HepG2 (cell line): ENCODE data around the gene ARHGEF38. TPM values are rescaled to one million over a fixed set of nuclear protein-coding genes. Genes with fewer than 3 reads are reported as not detected.

Experiments used
- ATAC-seq: fragments of 200-7000 bp; cut with Tn5 transposase; 3 replicates; pipeline ENCODE4 v1.9.1; 2020; ENCODE audit warnings: mild to moderate bottlenecking, moderate library complexity
- BruUV-seq: library from RNA; stranded (reverse); fragments of 400-500 nt; replicated peaks from 2 replicates; lab custom pipeline; 2021; lab: Mats Ljungman, UMichigan
- CTCF ChIA-PET: fragments of 300-600 bp; formaldehyde crosslinking; extraction: SDS; loops from one replicate; lab custom pipeline; 2021; ENCODE audit warnings: low total read pairs, inconsistent platforms, low intra/inter-chr PET ratio; lab: Yijun Ruan, JAX
- POLR2A ChIA-PET: fragments of 350-600 bp; sonication (Branson Sonifier 250); formaldehyde crosslinking; loops from one replicate; lab custom pipeline; 2020; ENCODE audit warnings: antibody characterized with exemption, inconsistent platforms; lab: Yijun Ruan, JAX
- DNase-seq: peaks from one replicate; pipeline ENCODE4 v3.0.0-alpha.2; 2015; ENCODE audit warnings: low spot score
- FAIRE-seq: peaks from 3 replicates; lab custom pipeline; 2011; peaks lifted over from hg19 to GRCh38; lab: Jason Lieb, UNC
- H2AFZ ChIP-seq: one replicate; pipeline ENCODE4 v1.6.1; 2011; ENCODE audit warnings: low read length, inconsistent platforms
- H3K27ac ChIP-seq: fragments of 300-600 bp; 3 replicates; pipeline ENCODE4 v1.8.0; 2011; ENCODE audit warnings: mixed run types, mild to moderate bottlenecking, mixed read lengths, low read length, inconsistent platforms; ENCODE audit not compliant: insufficient read depth; ENCODE audit errors: extremely low read length
- H3K27me3 ChIP-seq, 2 experiments: fragments of 200-600 bp in 1 of 2; 2 replicates in 1 of 2; 3 replicates in 1 of 2; pipeline versions ENCODE4 v1.6.0 to v1.8.0; 2011; ENCODE audit warnings: low read length in 2 of 2, mild to moderate bottlenecking in 2 of 2, moderate library complexity in 2 of 2, inconsistent platforms in 1 of 2; ENCODE audit not compliant: insufficient read depth in 2 of 2, control insufficient read depth in 1 of 2
- H3K36me3 ChIP-seq, 2 experiments: fragments of 200-600 bp in 1 of 2; replicated peaks in 1 of 2; 2 replicates in 1 of 2; 3 replicates in 1 of 2; pipeline versions ENCODE4 v1.5.1 to v1.8.0; 2011; ENCODE audit warnings: low read length in 2 of 2, inconsistent platforms in 1 of 2; ENCODE audit not compliant: insufficient read depth in 2 of 2, control insufficient read depth in 1 of 2
- H3K4me1 ChIP-seq: 2 replicates; pipeline ENCODE4 v1.5.1; 2012; ENCODE audit warnings: low read length, inconsistent platforms; ENCODE audit not compliant: insufficient read depth
- H3K4me2 ChIP-seq: 2 replicates; pipeline ENCODE4 v1.6.0; 2011; ENCODE audit warnings: low read depth, low read length, inconsistent platforms
- H3K4me3 ChIP-seq, 3 experiments: fragments of 200-600 bp in 1 of 3; sonication (generic), shearing (Covaris generic) in 1 of 3; replicated peaks in 1 of 3; 2 replicates each; pipeline ENCODE4 v1.5.1; 2011 to 2016; ENCODE audit warnings: low read length in 3 of 3, inconsistent platforms in 2 of 3, low read depth in 2 of 3, mild to moderate bottlenecking in 2 of 3, control low read depth in 1 of 3, mixed read lengths in 1 of 3; ENCODE audit not compliant: insufficient read depth in 1 of 3
- H3K79me2 ChIP-seq: one replicate; pipeline ENCODE4 v1.6.1; 2011; ENCODE audit warnings: low read length, inconsistent platforms; ENCODE audit not compliant: insufficient read depth
- H3K9ac ChIP-seq: 2 replicates; pipeline ENCODE4 v1.6.0; 2011; ENCODE audit warnings: mild to moderate bottlenecking, low read depth, low read length, inconsistent platforms; ENCODE audit not compliant: insufficient read depth
- H3K9me3 ChIP-seq: 2 replicates; pipeline ENCODE4 v1.5.1; 2012; ENCODE audit warnings: mild to moderate bottlenecking, low read length
- H4K20me1 ChIP-seq: 2 replicates; pipeline ENCODE4 v1.6.0; 2011; ENCODE audit warnings: inconsistent platforms, mild to moderate bottlenecking, low read length, moderate library complexity; ENCODE audit not compliant: insufficient read depth
- CTCF ChIP-seq: sonication (generic); formaldehyde crosslinking; IDR thresholded peaks from 2 replicates; pipeline ENCODE4 v1.5.0; 2020; ENCODE audit warnings: mild to moderate bottlenecking, missing genetic modification reagents, moderate library complexity
- FOSL1 ChIP-seq: sonication (generic); formaldehyde crosslinking; IDR thresholded peaks from 2 replicates; pipeline ENCODE4 v1.9.0; 2021; ENCODE audit warnings: missing genetic modification reagents, borderline replicate concordance
- KLF12 ChIP-seq: sonication (generic); formaldehyde crosslinking; IDR thresholded peaks from 2 replicates; pipeline ENCODE4 v1.4.0; 2020; ENCODE audit warnings: missing genetic modification reagents, borderline replicate concordance
- MIXL1 ChIP-seq: IDR thresholded peaks from 2 replicates; pipeline ENCODE4 v1.6.1; 2016
- MLLT10 ChIP-seq: sonication (generic); formaldehyde crosslinking; IDR thresholded peaks from 2 replicates; pipeline ENCODE4 v1.4.0; 2020; ENCODE audit warnings: missing genetic modification reagents
- PCBP1 ChIP-seq: fragments of 200-400 bp; formaldehyde crosslinking; IDR thresholded peaks from 2 replicates; pipeline ENCODE4 v1.6.1; 2017; ENCODE audit warnings: mild to moderate bottlenecking, low read depth, low read length, borderline replicate concordance
- ZNF335 ChIP-seq: sonication (generic); formaldehyde crosslinking; IDR thresholded peaks from 2 replicates; pipeline ENCODE4 v1.4.0; 2020; ENCODE audit warnings: missing genetic modification reagents
- WGBS: methylation state at CpG from one replicate; pipeline ENCODE4 v1.1.6; 2017; ENCODE audit warnings: low lambda C conversion rate; 5-methylcytosine and 5-hydroxymethylcytosine counted together
- in situ Hi-C: cut with HindIII; loops from 2 replicates; pipeline ENCODE4 v1.10.0; 2017; ENCODE audit warnings: low pct_unique_long_range_greater_than_20kb; ENCODE audit not compliant: extremely low pct_ligation_motif_present
- intact Hi-C: fragments of 100-400 bp; cut with micrococcal nuclease; formaldehyde crosslinking; loops from one replicate; pipeline ENCODE4 v1.10.0; 2022; ENCODE audit not compliant: unreplicated experiment
- polyA plus RNA-seq, 8 experiments: library from polyadenylated mRNA; depleted of rRNA in 3 of 8; stranded (reverse) in 7 of 8; unstranded in 1 of 8; fragments of >200 nt; fragmentation: Illumina TruSeq in 4 of 8; extraction: Trizol in 4 of 8; gene quantifications; 2 replicates each; pipeline versions ENCODE4 v1.2.1 to v1.2.3, GENCODE V29; 2011 to 2016; ENCODE audit warnings: low read depth in 4 of 8, missing spikeins in 1 of 8, mixed read lengths in 1 of 8; ENCODE audit not compliant: insufficient read depth in 1 of 8
- total RNA-seq, 5 experiments: library from RNA; depleted of rRNA; stranded (reverse); fragments of >200 nt; fragmentation: Illumina TruSeq; extraction: Trizol; gene quantifications; 2 replicates each; pipeline ENCODE4 v1.2.3, GENCODE V29; 2016; ENCODE audit warnings: low read depth in 1 of 5
- TF ChIP-seq, protein P1 (sequence below): sonication (generic); formaldehyde crosslinking; conservative IDR thresholded peaks from 2 replicates; pipeline ENCODE4 v1.4.0; 2020; ENCODE audit warnings: mild to moderate bottlenecking, missing genetic modification reagents, moderate library complexity
- TF ChIP-seq, protein P2 (sequence below), 2 experiments: sonication (generic) in 1 of 2; formaldehyde crosslinking in 1 of 2; IDR thresholded peaks; 2 replicates each; pipeline versions ENCODE4 v1.5.1 to v1.6.1; 2011 to 2020; ENCODE audit warnings: borderline replicate concordance in 1 of 2, low read depth in 1 of 2, low read length in 1 of 2, mild to moderate bottlenecking in 1 of 2, missing genetic modification reagents in 1 of 2, moderate library complexity in 1 of 2

ARHGEF38 gene
- total and polyA plus RNA-seq, 2 of the 13 experiments (the other 11 are each of a cell fraction or from before 2014, with no cell fraction given), result not detected

GRCh38 chr4:105520819-105521790 lies 31.3 kb upstream of the ARHGEF38 start:
- in situ Hi-C loops (no loop called here), intact Hi-C loops (loop anchor here (1.0 to 10.0 kb wide), 3 partner anchors 154 to 684 kb away; no protein-coding TSS in a partner anchor)
- Histone ChIP-seq H2AFZ (no peak overlapping the region), H3K4me2 (no peak overlapping the region), H3K9me3 (no peaks in the 10 kb centered on the region), H3K9ac (no peak overlapping the region), H3K27me3 (no peaks in the 10 kb centered on the region; a peak in 1 of 5 replicates), H3K4me1 (no peaks in the 10 kb centered on the region), H3K4me3 (no peak overlapping the region), H3K36me3 (no peaks in the 10 kb centered on the region), H3K79me2 (no peaks in the 10 kb centered on the region), H4K20me1 (no peaks in the 10 kb centered on the region), H3K27ac (no peak overlapping the region)
- BruUV-seq, result no TSS peak
- ATAC-seq (peak; percentile 85), DNase-seq (peak; percentile 35), FAIRE-seq (no peak)
- WGBS, result 0% methylated on average over 3 of the region's 3 CpGs
- ChIA-PET CTCF (interaction anchor here (1.8 kb wide), 1 partner anchor 111 kb away, joined by 4 read pairs; no protein-coding TSS in a partner anchor), POLR2A (no interaction called here)
- TF ChIP-seq MLLT10 (CRISPR knock-in tag), result no peak
- TF ChIP-seq, protein P1, sequence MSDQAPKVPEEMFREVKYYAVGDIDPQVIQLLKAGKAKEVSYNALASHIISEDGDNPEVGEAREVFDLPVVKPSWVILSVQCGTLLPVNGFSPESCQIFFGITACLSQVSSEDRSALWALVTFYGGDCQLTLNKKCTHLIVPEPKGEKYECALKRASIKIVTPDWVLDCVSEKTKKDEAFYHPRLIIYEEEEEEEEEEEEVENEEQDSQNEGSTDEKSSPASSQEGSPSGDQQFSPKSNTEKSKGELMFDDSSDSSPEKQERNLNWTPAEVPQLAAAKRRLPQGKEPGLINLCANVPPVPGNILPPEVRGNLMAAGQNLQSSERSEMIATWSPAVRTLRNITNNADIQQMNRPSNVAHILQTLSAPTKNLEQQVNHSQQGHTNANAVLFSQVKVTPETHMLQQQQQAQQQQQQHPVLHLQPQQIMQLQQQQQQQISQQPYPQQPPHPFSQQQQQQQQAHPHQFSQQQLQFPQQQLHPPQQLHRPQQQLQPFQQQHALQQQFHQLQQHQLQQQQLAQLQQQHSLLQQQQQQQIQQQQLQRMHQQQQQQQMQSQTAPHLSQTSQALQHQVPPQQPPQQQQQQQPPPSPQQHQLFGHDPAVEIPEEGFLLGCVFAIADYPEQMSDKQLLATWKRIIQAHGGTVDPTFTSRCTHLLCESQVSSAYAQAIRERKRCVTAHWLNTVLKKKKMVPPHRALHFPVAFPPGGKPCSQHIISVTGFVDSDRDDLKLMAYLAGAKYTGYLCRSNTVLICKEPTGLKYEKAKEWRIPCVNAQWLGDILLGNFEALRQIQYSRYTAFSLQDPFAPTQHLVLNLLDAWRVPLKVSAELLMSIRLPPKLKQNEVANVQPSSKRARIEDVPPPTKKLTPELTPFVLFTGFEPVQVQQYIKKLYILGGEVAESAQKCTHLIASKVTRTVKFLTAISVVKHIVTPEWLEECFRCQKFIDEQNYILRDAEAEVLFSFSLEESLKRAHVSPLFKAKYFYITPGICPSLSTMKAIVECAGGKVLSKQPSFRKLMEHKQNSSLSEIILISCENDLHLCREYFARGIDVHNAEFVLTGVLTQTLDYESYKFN, result no peak
- TF ChIP-seq, protein P2, sequence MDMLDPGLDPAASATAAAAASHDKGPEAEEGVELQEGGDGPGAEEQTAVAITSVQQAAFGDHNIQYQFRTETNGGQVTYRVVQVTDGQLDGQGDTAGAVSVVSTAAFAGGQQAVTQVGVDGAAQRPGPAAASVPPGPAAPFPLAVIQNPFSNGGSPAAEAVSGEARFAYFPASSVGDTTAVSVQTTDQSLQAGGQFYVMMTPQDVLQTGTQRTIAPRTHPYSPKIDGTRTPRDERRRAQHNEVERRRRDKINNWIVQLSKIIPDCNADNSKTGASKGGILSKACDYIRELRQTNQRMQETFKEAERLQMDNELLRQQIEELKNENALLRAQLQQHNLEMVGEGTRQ (IDR thresholded peaks at IDR 0.05; ENCODE audit: low read depth, low read length), result no peak
- TF ChIP-seq, protein P2 (CRISPR knock-in tag; IDR thresholded peaks at IDR 0.05; ENCODE audit: borderline replicate concordance), result no peak
- TF ChIP-seq MIXL1, result 0 out of 2 replicates have a peak, but pooled peaks have one; percentile 48
- no peak for TF ChIP-seq ZNF335 (CRISPR knock-in tag)
- no peak for TF ChIP-seq PCBP1
- TF ChIP-seq KLF12 (CRISPR knock-in tag), result no peak
- TF ChIP-seq CTCF, result peak; percentile 73
- no peak for TF ChIP-seq FOSL1 (CRISPR knock-in tag)
